Neural cell (in vitro differentiated cells): ENCODE data around the gene DOK7. TPM values are rescaled to one million over a fixed set of nuclear protein-coding genes. Genes with fewer than 3 reads are reported as not detected.

ENCODE experiments used
- H2AFZ ChIP-seq: fragments of 200-600, 300-800 bp; sonication (generic), shearing (Covaris generic); 2 replicates; pipeline ENCODE4 v1.6.0; 2014; ENCODE audit warnings: low read depth, mild to moderate bottlenecking, antibody characterized with exemption, low read length, moderate library complexity
- H3F3A ChIP-seq: fragments of 200-600 bp; shearing (Covaris generic); 2 replicates; pipeline ENCODE4 v1.6.1; 2016; ENCODE audit warnings: mild to moderate bottlenecking, moderate library complexity, mixed read lengths, antibody characterized with exemption, low read length; ENCODE audit not compliant: insufficient read depth, poor library complexity, severe bottlenecking
- H3K27ac ChIP-seq: fragments of 200-600, 300-800 bp; sonication (generic), shearing (Covaris generic); 2 replicates; pipeline ENCODE4 v1.5.1; 2014; ENCODE audit warnings: mild to moderate bottlenecking, low read length, moderate library complexity
- H3K27me3 ChIP-seq: fragments of 300-800, 200-600 bp; sonication (generic), shearing (Covaris generic); 2 replicates; pipeline ENCODE4 v1.6.0; 2014; ENCODE audit warnings: mild to moderate bottlenecking, low read depth, low read length, moderate library complexity; ENCODE audit not compliant: insufficient read depth
- H3K36me3 ChIP-seq: fragments of 300-800, 200-600 bp; sonication (generic), shearing (Covaris generic); 2 replicates; pipeline ENCODE4 v1.5.1; 2014; ENCODE audit warnings: mild to moderate bottlenecking, antibody characterized with exemption, low read length, moderate library complexity; ENCODE audit not compliant: insufficient read depth
- H3K4me2 ChIP-seq: fragments of 300-800, 200-600 bp; sonication (generic), shearing (Covaris generic); 2 replicates; pipeline ENCODE4 v1.6.0; 2014; ENCODE audit warnings: mild to moderate bottlenecking, low read length
- H3K4me3 ChIP-seq: fragments of 300-800, 200-600 bp; sonication (generic), shearing (Covaris generic); 2 replicates; pipeline ENCODE4 v1.5.1; 2014; ENCODE audit warnings: mild to moderate bottlenecking, low read length, moderate library complexity
- H3K79me2 ChIP-seq: fragments of 200-600 bp; shearing (Covaris generic); replicated peaks from 2 replicates; pipeline ENCODE4 v1.6.0; 2014; ENCODE audit warnings: mild to moderate bottlenecking, low read length, moderate library complexity; ENCODE audit not compliant: insufficient read depth
- H3K9ac ChIP-seq: fragments of 300-800, 200-600 bp; sonication (generic), shearing (Covaris generic); 2 replicates; pipeline ENCODE4 v1.6.1; 2016; ENCODE audit warnings: mild to moderate bottlenecking, low read length, mixed read lengths
- H3K9me2 ChIP-seq: fragments of 200-600 bp; shearing (Covaris generic); 2 replicates; pipeline ENCODE4 v1.6.1; 2016; ENCODE audit warnings: mild to moderate bottlenecking, low read length, mixed read lengths; ENCODE audit not compliant: insufficient read depth
- H3K9me3 ChIP-seq: fragments of 200-600, 300-800 bp; sonication (generic), shearing (Covaris generic); 2 replicates; pipeline ENCODE4 v1.6.1; 2016; ENCODE audit warnings: mild to moderate bottlenecking, mixed run types, low read length, moderate library complexity, mixed read lengths
- H4K20me1 ChIP-seq: fragments of 200-600 bp; shearing (Covaris generic); 2 replicates; pipeline ENCODE4 v1.6.1; 2016; ENCODE audit warnings: mild to moderate bottlenecking, mixed run types; ENCODE audit not compliant: insufficient read depth
- EP300 ChIP-seq: fragments of 450-650 bp; conservative IDR thresholded peaks from 2 replicates; pipeline ENCODE4 v1.6.1; 2014; ENCODE audit warnings: antibody characterized with exemption, mild to moderate bottlenecking, moderate library complexity; ENCODE audit not compliant: poor library complexity, severe bottlenecking
- EZH2 ChIP-seq: fragments of 200-600, 300-800 bp; shearing (Covaris generic), sonication (generic); IDR thresholded peaks from 2 replicates; pipeline ENCODE4 v1.6.1; 2014; ENCODE audit warnings: antibody characterized with exemption, low read length, borderline replicate concordance, mild to moderate bottlenecking; ENCODE audit not compliant: insufficient read depth, poor library complexity, severe bottlenecking
- MXI1 ChIP-seq: fragments of 450-650 bp; conservative IDR thresholded peaks from 2 replicates; pipeline ENCODE4 v1.6.1; 2014; ENCODE audit warnings: antibody characterized with exemption, mild to moderate bottlenecking; ENCODE audit not compliant: poor library complexity, severe bottlenecking
- POLR2AphosphoS5 ChIP-seq: IDR thresholded peaks from 2 replicates; pipeline ENCODE4 v1.6.1; 2012
- RAD21 ChIP-seq: fragments of 450-650 bp; conservative IDR thresholded peaks from 2 replicates; pipeline ENCODE4 v1.6.1; 2014; ENCODE audit warnings: antibody characterized with exemption, mild to moderate bottlenecking, moderate library complexity
- SMC3 ChIP-seq: fragments of 450-650 bp; conservative IDR thresholded peaks from 2 replicates; pipeline ENCODE4 v1.6.1; 2014; ENCODE audit warnings: antibody characterized with exemption, mild to moderate bottlenecking, moderate library complexity; ENCODE audit not compliant: poor library complexity
- TAF1 ChIP-seq: IDR thresholded peaks from 2 replicates; pipeline ENCODE4 v1.6.1; 2012; ENCODE audit warnings: low read depth
- polyA plus RNA-seq: library from polyadenylated mRNA; depleted of rRNA; stranded (reverse); fragments of >200 nt; gene quantifications from 2 replicates; pipeline ENCODE4 v1.2.3, GENCODE V29; 2014
- TF ChIP-seq, protein P1 (sequence below): fragments of 450-650 bp; IDR thresholded peaks from 2 replicates; pipeline ENCODE4 v1.5.1; 2014; ENCODE audit warnings: antibody characterized with exemption, mild to moderate bottlenecking, moderate library complexity; ENCODE audit not compliant: poor library complexity, severe bottlenecking
- TF ChIP-seq, protein P2 (sequence below): IDR thresholded peaks from 2 replicates; pipeline ENCODE4 v1.6.1; 2012; ENCODE audit warnings: borderline replicate concordance

The DOK7 gene
- polyA plus RNA-seq, 1 donor from 2014 or later = 0.66 TPM

DNA sequence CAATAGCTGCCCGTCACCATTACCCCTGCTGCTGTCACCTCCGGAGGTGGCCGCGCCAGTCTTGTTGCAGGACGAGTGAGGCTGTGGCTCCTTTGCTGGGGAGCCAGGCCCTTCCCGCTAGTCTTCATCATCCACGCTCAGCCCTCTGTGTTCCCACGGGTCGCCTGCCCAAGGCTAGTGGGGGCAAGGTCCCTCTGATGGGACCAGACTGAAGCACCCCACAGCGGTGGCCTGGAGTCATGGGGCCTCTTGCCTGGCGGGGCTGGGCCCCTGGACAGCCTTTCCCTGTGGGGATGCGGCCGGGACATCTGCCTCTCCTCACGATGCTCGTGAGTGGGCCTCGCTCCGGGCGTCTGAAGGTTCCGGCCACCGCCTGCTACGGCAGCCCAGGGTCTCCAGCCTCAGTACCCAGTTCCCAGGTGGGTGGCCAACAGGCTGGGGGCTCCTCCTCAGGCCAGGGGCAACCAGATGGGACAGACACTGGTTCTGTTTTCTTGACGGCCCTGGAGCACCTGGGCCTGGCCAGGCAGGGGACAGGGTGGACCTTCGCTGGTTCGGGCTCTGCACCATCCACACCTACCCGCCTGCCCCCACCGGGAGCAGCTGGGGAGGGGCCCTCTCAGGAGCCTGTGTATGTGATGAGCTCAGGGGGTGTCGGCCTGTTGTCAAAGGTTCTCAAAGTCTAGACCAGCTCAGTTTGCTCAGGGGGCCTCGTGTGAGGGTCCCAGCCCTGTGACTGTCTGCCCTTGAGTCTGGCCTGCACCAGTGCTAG, 32.3 kb downstream of the DOK7 start:
- no peaks in the 10 kb centered on the region for H3K9me2 ChIP-seq
- no peaks in the 10 kb centered on the region for H3K9me3 ChIP-seq
- no peak overlapping the region for H3K4me2 ChIP-seq
- no peaks in the 10 kb centered on the region for H3K79me2 ChIP-seq
- no peak overlapping the region for H3K27ac ChIP-seq
- H3F3A ChIP-seq = no peaks in the 10 kb centered on the region
- H4K20me1 ChIP-seq = no peaks in the 10 kb centered on the region
- H3K4me3 ChIP-seq = no peak overlapping the region
- no peaks in the 10 kb centered on the region for H3K36me3 ChIP-seq
- H3K9ac ChIP-seq = no peak overlapping the region
- TF ChIP-seq RAD21 (no peak), SMC3 (no peak), POLR2AphosphoS5 (no peak), TAF1 (no peak), MXI1 (no peak), EP300 (no peak)
- TF ChIP-seq, protein P1, sequence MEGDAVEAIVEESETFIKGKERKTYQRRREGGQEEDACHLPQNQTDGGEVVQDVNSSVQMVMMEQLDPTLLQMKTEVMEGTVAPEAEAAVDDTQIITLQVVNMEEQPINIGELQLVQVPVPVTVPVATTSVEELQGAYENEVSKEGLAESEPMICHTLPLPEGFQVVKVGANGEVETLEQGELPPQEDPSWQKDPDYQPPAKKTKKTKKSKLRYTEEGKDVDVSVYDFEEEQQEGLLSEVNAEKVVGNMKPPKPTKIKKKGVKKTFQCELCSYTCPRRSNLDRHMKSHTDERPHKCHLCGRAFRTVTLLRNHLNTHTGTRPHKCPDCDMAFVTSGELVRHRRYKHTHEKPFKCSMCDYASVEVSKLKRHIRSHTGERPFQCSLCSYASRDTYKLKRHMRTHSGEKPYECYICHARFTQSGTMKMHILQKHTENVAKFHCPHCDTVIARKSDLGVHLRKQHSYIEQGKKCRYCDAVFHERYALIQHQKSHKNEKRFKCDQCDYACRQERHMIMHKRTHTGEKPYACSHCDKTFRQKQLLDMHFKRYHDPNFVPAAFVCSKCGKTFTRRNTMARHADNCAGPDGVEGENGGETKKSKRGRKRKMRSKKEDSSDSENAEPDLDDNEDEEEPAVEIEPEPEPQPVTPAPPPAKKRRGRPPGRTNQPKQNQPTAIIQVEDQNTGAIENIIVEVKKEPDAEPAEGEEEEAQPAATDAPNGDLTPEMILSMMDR = no peak
- TF ChIP-seq, protein P2, sequence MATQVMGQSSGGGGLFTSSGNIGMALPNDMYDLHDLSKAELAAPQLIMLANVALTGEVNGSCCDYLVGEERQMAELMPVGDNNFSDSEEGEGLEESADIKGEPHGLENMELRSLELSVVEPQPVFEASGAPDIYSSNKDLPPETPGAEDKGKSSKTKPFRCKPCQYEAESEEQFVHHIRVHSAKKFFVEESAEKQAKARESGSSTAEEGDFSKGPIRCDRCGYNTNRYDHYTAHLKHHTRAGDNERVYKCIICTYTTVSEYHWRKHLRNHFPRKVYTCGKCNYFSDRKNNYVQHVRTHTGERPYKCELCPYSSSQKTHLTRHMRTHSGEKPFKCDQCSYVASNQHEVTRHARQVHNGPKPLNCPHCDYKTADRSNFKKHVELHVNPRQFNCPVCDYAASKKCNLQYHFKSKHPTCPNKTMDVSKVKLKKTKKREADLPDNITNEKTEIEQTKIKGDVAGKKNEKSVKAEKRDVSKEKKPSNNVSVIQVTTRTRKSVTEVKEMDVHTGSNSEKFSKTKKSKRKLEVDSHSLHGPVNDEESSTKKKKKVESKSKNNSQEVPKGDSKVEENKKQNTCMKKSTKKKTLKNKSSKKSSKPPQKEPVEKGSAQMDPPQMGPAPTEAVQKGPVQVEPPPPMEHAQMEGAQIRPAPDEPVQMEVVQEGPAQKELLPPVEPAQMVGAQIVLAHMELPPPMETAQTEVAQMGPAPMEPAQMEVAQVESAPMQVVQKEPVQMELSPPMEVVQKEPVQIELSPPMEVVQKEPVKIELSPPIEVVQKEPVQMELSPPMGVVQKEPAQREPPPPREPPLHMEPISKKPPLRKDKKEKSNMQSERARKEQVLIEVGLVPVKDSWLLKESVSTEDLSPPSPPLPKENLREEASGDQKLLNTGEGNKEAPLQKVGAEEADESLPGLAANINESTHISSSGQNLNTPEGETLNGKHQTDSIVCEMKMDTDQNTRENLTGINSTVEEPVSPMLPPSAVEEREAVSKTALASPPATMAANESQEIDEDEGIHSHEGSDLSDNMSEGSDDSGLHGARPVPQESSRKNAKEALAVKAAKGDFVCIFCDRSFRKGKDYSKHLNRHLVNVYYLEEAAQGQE = no peak
- no peak overlapping the region for H2AFZ ChIP-seq
- H3K27me3 ChIP-seq = no peaks in the 10 kb centered on the region

DNA sequence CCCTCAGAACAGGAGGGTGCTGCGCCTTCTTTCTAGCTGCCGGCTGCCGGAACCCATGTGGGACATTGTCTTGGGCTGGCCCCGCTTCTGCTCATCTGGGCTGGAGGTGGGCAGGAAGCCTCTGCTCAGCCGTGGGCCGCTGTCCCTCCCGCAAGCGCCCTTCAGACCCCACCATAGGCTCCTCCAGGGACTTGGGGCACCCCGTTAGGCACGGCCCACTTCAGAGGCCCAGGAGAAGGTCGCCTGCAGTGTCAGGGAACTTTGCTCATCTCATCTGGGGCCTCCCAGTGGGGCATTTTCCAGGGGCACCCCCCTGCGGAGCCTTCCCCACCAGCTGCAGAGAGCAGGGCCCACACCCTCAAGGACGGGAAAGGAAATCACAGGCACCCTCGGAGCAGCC, 32.9 kb downstream of the DOK7 start:
- H3K4me2 ChIP-seq = no peak overlapping the region
- no peaks in the 10 kb centered on the region for H3K9me3 ChIP-seq
- no peaks in the 10 kb centered on the region for H3K27me3 ChIP-seq
- no peaks in the 10 kb centered on the region for H3K36me3 ChIP-seq
- no peak overlapping the region for H3K9ac ChIP-seq
- no peak overlapping the region for H3K27ac ChIP-seq
- no peaks in the 10 kb centered on the region for H3K79me2 ChIP-seq
- TF ChIP-seq, protein P2 = no peak
- TF ChIP-seq EZH2 = no peak
- no peak for TF ChIP-seq TAF1
- no peak for TF ChIP-seq MXI1
- TF ChIP-seq SMC3 = no peak
- TF ChIP-seq EP300 = no peak
- no peak for TF ChIP-seq POLR2AphosphoS5
- no peak for TF ChIP-seq RAD21
- TF ChIP-seq, protein P1 = no peak
- no peaks in the 10 kb centered on the region for H3F3A ChIP-seq
- H3K4me3 ChIP-seq = no peak overlapping the region
- H3K9me2 ChIP-seq = no peaks in the 10 kb centered on the region
- no peaks in the 10 kb centered on the region for H4K20me1 ChIP-seq
- no peak overlapping the region for H2AFZ ChIP-seq
